NCI-H345 treated with DMSO at 0.1 percent for 48 hours (cell line): ENCODE results near the gene FAM3A.
"Not testable (repeated sequence)": the region's sequence is repeated elsewhere in the genome, so short reads cannot be mapped to it uniquely, and the experiment has no call there.

ENCODE experiments used
- DNase-seq: peaks from one replicate; lab custom pipeline; 2025; ENCODE audit not compliant: unreplicated experiment; lab: John Stamatoyannopoulos, UW

FAM3A gene

DNA sequence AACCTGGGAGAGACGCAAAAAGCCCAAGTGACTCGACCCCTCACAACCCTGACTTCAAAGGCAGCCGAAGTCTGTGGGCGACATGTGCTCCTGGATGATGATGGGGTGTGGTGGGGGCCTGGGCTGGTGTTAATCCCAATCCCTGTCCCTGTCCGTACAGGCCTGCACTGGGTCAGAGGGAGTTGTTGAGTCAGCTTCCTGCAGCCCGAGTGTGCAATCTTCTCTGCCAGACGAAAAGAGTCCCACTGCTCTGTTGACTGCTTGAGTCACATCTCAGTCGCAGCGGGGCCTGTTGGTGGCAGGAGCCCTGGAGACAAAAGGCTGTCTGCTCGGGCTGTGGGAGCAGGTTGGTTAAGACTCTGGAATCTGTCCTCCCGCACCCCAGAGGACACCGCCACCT is 10.3 kb downstream of the FAM3A start:
- no peak for DNase-seq

DNA sequence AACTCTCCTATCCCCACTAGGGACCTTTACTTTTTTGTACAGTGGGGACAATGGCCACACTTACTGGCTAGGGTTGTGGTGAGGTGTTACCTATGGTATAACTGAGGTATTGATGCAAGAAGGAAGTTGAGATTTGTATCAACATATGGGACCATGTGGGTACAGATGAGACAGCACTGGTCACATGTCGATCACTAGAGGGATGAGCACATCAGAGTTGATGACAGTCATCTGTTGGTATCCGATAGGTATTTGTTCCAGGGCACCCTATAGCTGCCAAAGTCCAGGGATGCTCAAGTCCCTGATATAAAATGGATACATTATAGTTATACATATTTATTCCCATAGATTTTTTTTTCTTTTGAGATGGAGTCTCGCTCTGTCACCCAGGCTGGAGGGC is 13.0 kb downstream of the FAM3A start:
- no peak for DNase-seq

DNA sequence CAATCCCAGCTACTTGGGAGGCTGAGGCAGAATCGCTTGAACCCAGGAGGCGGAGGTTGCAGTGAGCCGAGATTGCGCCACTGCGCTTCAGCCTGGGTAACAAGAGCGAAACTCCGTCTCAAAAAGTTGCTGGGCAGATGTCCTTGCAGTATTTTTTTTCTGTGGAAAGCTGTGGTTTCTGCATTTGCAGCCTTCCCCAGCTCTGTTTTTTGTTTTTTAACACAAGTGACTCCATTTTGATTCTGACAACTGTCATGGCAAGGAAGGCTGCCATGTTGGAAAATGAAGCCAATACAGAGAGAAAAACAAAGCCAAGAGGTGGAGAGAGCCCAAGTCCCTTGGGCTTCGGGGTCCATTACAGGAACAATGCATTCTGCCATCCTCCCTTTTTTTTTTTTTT is 13.9 kb downstream of the FAM3A start:
- no peak for DNase-seq

DNA sequence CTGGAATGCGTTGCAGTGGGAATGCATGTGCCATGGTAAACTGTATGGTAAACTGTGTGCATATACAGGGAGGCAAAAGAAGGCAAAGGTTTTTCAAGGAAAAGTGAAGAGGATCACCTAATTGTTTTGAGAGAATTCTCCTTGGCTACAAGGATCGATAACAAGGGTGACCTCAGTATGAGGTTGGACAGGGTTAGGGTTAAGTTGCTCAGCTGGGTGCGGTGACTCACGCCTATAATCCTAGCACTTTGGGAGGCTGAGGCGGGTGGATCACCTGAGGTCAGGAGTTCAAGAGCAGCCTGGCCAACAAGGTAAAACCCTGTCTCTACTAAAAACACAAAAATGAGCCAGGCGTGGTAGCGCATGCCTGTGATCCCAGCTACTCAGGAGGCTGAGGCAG is 14.6 kb downstream of the FAM3A start:
- not testable (repeated sequence) for DNase-seq

DNA sequence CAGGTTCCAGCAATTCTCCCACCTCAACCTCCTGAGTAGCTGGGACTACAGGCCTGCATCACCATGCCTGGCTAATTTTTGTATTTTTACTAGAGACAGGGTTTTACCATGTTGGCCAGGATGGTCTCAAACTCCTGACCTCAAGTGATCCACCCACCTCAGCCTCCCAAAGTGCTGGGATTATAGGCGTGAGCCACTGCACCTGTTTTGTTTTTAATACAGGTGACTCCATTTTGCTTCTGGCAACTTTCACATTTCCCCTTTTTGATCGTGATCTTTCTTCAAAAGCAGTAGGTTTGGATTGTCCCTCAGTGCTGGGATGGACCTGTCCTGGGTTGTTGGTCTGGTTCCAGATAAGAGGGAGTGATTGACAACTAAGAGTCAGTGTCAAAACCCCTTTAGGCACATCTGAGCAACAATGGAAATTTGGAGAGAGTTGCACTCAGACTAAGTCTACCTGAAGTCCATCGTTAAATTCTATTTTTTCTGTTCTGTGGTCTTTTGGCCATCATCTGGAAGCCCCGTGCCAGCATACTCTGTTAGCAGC is 19.4 kb downstream of the FAM3A start:
- not testable (repeated sequence) for DNase-seq

DNA sequence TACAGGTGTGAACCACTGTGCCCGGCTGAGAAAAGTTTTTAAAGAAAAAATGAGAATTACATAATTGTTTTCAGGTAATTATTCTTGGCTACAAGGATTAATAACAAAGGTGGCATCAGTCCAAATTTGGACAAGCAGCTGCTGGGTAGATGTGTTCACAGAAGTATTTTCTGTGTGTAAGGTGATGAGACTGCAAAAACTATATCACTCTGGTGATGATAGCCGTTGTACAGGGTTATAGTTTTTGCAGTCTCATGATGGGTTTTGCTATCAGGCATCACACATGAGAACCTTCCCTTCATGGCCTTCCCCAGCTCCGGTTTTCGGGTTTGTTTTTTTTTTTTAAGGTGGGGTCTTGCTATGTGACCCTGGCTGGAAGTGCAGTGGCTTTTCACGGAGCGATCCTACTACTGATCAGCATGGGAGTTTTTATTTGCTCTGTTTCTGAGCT is 20.5 kb downstream of the FAM3A start:
- DNase-seq: no peak

DNA sequence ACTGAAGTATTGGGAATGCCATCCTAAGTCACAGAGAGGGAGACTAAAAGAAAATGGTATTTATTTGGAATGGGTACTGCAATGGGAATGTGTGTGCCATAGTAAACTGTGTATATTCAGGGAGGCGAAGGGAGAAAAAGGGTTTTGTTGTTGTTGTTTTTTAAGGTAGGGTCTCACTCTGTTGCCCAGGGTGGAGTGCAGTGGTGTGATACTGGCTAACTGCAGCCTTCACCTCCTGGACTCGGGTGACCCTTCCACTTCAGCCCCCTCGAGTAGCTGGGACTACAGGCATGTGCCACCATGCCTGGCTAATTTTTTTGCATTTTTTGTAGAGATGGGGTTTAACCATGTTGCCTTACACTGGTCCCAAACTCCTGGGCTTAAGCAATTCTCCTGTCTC is 21.3 kb downstream of the FAM3A start:
- DNase-seq: no peak

DNA sequence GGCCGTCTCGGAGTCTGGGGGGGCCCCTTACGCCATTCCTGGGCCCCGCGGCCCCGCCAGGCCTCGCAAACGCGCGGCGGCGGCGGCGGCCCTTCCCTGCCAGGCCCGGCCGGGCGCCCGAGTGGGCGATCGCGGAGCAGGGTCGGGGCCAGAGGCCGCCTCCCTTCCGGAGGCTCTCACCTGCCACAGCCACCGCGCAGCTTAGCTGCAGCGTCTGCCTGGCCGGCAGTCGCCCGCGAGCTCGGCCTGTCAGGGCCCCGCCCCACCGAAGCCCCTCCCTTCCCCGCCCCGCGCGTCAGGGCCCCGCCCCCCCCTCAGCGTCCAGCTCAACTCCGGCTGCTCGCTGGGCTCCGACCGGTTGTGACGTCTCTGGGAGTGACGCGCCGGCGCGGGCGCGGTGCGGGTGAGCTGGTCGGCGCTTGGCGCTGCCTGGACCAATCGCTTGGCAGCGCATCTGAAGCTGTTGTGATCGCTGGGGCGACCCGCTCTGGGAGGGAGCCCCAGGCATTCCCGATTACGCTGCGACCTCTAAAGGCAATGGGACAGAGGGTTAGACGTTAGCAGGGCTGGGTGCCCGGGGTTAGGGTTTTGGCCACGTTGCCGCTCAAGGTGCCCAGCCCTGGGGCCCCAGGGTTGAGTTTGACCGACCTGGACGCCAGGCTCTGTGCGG is 25.5 kb downstream of the FAM3A start, which contains the start of gene SLC10A3:
Gene SLC10A3, minus strand, starts transcription at position 216 of the 670 bp plus-strand sequence. CDS start 1,689 bp downstream, outside the sequence.
- DNase-seq: peak; percentile 65

DNA sequence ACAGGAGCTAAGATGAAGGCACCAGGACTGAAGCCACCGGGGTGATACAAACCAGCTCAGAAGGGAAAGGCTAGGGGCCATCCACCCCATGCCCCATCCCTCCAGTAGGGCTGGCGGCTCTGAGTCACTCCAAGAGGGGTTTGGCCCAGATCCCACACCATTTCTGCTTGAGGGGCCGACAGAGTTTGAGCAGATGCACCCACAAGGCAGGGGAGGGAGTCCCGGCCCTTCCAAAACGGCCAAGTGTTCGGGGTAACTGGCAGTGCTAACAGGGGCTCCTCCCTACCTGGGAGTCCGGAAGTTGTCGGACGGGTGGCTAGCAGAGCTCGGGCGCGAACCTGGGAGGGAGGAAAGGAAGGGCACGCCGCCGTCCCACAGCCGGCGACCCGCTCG is 26.0 kb downstream of the FAM3A start:
- DNase-seq: no peak

DNA sequence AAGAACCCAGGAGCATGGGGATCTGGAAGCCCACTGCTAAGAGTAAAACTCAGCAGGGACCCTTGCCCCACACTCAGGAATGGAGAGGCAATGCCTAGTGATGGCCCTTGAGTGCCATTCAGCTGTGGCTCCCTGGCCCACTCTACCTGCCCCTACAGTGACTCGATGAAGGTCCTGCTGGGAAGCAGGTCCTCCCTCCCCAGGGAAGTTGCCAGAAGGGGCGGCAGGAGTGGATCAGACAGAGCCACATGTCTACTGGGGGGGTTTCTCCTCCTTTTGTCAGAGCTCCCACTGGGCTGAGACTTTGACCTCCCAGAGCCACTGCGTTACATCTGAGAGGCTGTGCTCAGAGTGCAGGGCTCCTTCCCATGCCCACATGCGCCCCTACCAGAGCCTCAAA is 26.9 kb downstream of the FAM3A start:
- no peak for DNase-seq

DNA sequence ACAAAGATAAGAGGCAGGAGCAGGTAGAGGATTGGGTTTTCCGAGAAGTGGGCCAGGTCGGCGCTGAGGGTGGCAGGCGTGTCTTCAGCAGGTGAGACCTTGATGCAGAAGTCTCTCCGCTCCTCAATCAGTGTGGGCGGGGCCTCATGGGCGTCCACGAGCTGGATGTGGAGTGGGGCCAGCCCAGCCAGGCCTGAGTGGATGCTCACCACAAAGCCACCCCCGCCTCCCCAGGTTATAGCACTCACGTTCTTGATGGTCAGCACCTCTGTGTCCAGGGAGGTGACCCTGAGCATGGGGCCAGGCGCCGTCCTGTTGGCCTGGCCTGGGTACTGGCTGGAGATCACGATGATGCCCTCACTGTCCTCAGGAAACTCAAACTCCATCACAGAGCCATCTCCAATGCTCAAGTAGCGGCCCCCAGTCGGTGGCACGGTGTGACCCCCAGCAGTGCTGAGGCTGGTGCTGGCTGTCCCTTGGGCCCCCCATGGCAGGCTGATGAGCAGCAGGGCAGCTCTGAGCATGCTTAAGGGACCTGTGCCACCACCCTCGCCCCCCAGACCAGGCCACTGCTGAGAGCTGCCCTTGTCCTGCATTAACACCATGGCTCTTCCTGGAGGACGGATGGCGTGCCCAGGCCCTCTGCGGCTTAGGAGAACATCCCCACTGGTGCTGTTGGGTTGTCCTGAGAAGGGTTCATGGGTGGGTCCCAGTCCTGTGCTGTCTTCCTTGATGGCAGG is 27.5 kb downstream of the FAM3A start:
- DNase-seq: no peak

DNA sequence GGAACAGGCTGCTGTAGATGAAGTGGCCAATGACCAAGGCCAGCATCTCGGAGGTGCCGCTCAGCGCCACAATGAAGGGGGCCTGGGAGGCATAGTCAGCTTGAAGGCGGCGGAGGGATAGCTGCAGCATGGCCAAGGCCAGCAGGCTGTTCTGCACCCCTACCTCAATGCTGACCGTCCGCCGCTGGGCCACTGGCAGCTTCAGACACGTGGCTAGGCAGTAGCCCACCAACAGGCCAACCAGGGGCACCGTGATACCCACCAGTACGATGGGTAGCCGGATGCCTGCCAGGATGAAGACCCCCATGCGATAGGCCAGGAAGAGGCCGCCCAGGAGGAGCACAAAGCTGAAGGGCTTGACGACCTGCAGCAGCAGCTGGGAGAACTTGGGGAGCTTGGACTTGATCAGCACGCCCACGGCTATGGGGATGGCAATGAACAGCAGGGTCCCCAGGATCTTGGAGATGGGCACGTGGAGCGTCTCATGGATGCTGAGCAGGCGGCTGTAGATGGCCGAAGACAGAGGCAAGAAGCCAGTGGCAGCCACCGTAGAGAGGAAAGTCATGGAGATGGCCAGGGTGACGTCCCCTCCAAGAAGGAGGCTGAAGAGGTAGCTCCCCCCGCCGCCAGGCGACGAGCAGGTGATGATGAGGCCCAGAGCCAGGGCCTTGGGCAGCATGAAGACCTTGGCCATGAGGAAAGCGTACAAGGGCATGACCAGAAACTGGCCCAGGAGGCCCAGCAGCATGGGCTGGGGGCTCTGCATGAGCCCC is 28.3 kb downstream of the FAM3A start:
- no peak for DNase-seq

DNA sequence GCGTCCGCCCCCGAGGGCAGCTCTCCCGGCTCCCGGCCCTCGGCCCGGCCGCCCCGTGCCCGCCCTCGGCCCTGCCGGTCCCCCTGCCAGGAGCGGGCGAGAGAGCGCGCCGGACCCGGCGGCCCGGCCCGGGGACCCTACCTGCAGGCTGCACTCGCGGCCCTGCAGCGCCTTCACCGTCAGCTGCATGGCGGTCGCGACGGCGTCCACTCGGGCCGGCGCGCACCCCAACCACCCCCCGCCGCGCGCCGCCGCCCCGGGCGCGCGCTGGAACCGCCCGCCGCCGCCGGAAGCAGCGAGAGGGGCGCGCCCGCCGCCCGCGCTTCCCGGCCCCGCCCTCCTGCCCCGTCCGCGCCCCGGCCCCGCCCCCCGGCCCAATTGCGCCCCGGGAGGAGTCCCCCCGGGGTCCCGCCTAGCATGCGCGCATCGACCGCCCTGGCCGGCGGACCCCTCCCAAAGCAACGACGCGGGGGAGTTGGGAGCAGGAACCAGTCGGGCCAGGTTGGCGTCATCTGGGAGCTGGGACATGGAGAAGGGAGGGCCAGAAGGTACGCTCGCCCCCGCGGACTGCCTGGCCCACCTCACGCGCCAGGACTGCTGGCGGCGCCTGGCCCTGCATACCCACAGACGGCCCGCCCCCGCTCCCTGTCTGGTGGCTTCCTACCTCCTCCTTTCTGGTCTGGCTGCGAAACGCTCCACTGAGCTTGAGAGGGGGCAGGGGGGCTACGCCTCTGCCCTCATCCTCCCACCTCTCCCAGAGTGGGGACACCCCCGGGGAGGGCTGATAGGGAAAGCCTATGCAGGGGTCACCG is 29.4 kb downstream of the FAM3A start, which contains the start of gene UBL4A:
Gene UBL4A, minus strand, starts transcription at position 220 of the 812 bp plus-strand sequence. Its CDS starts 31 bp downstream, at position 189.
- no peak for DNase-seq

DNA sequence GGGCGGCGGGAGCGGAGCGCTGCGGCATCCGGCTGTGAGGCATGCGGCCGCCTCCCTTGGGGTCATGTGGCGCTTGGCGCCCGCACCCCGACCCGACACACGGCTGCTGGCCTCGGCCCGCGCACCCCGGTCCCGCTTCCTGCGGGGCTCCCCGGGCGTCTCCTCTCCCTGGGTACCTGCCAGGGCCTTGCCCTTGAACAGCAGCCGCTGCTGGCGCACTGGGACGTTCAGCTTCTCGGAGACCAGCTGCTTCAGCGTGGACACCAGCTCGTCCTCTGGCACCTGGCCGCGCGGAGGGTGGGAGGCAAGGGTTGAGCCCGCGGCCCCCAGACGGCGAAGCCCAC is 30.0 kb downstream of the FAM3A start:
- DNase-seq: no peak

DNA sequence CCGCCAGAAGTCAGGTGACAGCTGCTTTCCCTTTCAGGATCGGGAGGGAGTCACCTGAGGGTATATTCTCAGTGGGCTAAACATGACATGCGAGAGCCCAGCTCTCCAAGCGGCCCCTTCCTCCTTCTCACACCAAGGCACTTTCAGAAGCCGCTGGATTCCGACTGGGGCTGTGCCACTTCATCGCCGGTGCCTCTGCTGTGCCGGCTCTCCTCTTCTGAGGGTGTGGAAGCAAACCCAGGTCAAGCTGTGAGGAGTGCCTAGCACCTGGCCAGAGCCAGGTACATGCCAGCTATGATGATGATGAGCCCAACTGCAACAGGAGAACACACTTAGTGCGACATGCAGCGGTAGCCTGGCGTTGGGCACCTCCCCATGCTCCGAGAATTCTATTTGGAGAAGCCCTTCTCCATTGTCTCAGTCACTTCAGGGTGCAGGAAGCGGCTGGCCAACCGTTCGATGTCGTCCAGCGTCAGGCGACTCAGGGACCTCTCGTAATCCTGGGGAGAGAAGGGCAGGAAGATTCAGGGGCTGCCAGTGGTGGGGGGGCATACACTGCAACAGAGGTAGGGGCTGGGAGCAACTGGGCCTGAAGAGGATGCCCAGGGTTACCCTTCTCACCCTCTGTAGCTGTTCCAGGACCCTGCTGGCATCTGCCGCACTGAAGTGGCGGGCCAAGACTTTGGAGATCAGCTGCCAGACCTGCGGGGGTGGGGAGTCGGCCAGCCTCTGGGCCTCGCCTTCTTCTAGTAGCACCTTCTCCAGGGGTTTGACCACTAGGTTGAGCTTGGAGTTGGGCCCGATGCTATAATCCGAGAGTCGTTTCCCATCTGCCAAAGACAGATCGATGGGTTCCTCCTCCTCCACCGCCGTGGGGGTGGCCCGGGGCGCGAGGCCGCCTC is 30.6 kb downstream of the FAM3A start:
- no peak for DNase-seq

DNA sequence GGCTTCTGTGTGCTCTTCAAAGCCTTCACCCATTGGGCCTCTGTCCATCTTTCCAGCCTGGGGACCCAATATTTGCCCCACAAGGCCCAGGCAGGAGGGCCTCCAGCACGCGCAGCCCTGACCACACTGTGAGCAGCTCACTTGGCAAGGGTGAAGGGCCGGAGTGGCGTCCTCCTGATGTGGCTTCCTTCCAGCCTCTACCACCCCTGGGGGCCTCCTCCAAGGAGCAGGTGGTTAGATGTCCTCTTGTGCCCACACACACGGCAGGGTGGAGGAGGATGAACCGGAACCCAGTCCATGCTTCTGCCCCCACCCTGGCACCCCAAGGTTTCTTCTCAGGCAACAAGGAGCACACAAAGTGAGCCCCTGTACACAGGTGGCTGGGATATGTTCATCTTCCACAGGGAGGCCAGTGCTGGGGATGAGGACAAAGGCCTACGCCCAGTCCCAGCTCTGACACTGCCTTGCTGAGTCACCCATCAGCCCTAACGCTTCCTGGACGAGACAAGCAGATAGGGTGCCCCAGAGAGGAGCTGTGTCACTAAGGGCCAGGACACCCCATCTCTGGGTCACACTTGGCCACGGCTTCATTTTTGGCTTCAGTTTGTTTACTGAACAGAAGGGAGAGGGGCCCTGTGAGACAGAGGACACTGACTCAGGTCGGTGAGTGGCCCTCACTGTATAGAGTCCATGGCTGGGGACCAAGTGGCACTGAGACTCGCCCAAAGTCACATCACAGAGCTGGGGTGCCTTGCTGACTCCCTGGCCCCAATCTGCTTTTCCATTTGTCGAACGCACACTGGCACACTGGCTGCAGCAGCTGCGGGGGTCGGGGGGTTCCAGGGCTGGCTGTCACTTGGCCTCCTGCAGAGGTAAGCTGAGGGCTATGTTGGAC is 31.5 kb downstream of the FAM3A start:
- DNase-seq: no peak

DNA sequence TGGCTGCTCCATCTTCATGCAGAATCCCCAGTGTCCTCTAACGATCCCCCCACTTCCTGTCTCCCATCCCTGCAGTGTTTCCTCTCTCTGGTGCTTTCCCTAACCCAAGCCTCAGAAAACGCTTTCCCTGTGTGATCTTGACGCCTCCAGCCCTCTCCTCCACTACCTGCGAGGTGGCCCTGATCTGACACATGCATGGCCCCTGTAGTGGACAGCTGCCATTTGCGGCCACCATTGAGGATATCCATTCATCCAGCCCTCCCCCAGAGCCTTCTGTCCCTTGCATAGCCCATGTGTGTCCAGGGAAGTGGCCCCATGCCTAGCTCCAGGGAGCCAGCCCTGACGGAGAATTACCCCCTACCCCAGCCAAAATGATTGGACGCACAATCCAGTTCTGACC is 32.7 kb downstream of the FAM3A start:
- DNase-seq: no peak

DNA sequence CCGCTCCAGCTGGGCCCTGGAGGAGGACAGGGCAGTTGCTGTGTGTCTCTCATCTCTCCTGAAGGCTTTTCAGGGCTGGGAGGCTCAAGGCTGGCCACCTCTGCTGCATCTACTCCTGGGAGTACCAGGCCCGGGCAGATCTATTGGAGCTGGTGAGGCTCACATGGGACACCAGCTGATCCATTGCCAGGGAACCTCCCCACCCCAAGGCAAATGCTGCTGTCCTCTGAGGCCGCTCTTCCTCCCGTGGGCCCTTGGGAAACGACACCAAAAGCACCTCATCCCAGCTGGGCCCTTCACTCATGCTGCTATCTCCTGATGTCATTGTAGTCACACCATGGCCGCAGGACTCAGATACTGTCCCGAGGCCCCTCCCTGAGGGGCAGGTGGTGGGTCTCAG is 33.2 kb downstream of the FAM3A start:
- DNase-seq: no peak
